Measurements from ENCODE around the gene ABCC9. TPM values are rescaled to one million over a fixed set of nuclear protein-coding genes. Genes with fewer than 3 reads are reported as not detected.
"Not testable (repeated sequence)": the region's sequence is repeated elsewhere in the genome, so short reads cannot be mapped to it uniquely, and the experiment has no call there.

ABCC9 gene
- total and polyA plus RNA-seq, 12 donors = 2.1 to 35.0 (median 18.5) TPM

DNA sequence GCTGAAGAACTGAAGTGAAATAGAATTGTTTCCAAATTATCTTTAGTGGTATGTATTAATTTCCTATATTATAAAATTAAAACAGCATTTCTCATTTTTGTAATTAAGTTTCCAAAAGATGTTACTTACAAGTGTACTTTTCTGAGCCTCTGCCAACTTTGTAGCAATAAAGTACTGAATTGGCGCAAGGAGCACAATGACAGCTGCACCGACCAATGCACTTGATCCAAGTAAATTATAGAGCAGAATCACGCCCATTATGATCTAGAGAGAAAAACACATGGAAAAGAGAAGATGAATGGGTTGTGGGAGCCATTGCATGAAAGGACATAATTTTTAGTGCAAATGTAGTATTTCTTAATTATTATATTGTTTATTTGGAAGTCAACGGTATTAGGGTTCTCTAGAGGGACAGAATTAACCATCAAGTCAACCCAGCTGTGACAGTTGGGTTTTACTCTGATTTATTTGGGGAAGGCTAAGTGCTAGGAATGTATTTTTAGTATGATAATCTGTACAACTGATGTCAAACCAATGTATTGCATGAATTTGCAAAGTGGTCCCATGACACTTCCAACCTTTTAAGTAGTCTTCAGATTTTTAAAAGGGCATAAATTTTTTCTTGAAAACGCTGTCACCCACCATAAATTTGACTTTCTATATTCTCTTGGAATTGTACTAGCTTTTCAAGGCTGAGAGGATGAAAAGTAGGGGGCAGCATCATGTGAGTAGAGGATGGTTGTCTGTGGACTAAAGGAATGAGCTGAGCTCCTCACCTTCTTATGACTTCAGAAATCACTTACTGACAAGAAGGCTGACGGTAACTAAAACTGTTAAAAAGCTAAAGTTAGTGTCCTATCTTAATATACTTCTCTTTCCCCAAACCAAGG, 33.0 kb downstream of the ABCC9 start:
- peaks cover 3% of the 10 kb centered on the region for H3K27me3 ChIP-seq
- no peak overlapping the region for H3K4me3 ChIP-seq
- no peaks in the 10 kb centered on the region for H3K4me1 ChIP-seq (replicated peaks in 1 of 2)
- no peaks in the 10 kb centered on the region for H3K9me3 ChIP-seq (replicated peaks in 1 of 3)
- H3K36me3 ChIP-seq (replicated peaks in 1 of 2) = no peaks in the 10 kb centered on the region
- intact Hi-C loops (cut with DNase I) = no loop called here
- DNase-seq = no peak
- no peak overlapping the region for H3K27ac ChIP-seq
- WGBS, 4 donors = 77 to 87% (median 78%) methylated on average over 6 of the region's 6 CpGs
- TF ChIP-seq, protein P1, sequence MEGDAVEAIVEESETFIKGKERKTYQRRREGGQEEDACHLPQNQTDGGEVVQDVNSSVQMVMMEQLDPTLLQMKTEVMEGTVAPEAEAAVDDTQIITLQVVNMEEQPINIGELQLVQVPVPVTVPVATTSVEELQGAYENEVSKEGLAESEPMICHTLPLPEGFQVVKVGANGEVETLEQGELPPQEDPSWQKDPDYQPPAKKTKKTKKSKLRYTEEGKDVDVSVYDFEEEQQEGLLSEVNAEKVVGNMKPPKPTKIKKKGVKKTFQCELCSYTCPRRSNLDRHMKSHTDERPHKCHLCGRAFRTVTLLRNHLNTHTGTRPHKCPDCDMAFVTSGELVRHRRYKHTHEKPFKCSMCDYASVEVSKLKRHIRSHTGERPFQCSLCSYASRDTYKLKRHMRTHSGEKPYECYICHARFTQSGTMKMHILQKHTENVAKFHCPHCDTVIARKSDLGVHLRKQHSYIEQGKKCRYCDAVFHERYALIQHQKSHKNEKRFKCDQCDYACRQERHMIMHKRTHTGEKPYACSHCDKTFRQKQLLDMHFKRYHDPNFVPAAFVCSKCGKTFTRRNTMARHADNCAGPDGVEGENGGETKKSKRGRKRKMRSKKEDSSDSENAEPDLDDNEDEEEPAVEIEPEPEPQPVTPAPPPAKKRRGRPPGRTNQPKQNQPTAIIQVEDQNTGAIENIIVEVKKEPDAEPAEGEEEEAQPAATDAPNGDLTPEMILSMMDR (IDR thresholded peaks at IDR 0.05) = no peak
- TF ChIP-seq POLR2A (IDR thresholded peaks at IDR 0.05) = no peak

DNA sequence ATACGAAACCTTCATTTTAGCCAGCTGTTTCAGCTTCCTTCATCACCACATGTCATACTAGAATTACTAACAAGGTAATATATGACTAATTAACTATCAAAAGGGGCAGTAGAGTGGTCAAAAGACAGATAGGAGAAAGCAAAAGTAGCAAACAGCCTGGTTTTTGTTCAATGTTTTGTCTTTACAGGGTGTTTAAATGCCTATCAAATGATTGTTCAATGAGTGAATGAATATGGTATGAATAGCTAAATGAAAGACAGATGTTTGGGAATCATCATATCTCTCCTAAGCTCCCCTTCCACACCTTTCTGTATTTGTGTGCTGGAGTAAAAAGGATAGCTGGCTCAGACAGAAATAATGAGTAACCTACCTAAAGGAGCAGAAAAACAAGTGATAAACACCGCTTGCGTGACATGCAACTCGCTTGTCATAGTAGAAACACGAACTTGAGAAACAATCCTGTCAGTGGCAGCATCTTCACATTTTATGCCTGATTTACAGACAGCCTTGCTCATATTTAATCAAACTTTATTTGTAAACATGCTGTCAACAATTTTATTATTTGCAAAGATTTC, 34.2 kb downstream of the ABCC9 start:
- peaks cover 3% of the 10 kb centered on the region for H3K27me3 ChIP-seq
- H3K9me3 ChIP-seq (replicated peaks in 1 of 3) = no peaks in the 10 kb centered on the region
- DNase-seq = no peak
- H3K4me3 ChIP-seq = no peak overlapping the region
- 87 to 90% (median 87%) methylated on average over 5 of the region's 5 CpGs for WGBS, 4 donors
- no peaks in the 10 kb centered on the region for H3K4me1 ChIP-seq (replicated peaks in 1 of 2)
- no peak for TF ChIP-seq POLR2A (IDR thresholded peaks at IDR 0.05)
- TF ChIP-seq, protein P1 (IDR thresholded peaks at IDR 0.05) = no peak
- H3K36me3 ChIP-seq (replicated peaks in 1 of 2) = no peaks in the 10 kb centered on the region
- intact Hi-C loops (cut with DNase I) = no loop called here
- no peak overlapping the region for H3K27ac ChIP-seq

DNA sequence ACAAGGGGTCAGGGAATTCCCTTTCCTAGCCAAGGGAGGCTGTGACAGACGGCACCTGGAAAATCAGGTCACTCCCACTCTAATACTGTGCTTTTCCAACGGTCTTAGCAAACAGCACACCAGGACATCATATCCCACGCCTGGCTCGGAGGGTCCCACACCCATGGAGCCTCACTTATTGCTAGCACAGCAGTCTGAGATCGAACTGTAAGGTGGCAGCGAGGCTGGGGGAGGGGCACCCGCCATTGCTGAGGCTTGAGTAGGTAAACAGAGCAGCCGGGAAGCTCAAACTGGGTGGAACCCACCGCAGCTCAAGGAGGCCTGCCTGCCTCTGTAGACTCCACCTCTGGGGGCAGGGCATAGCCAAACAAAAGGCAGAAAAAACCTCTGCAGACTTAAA, 41.7 kb downstream of the ABCC9 start:
- H3K36me3 ChIP-seq (replicated peaks in 1 of 2); intact Hi-C loops (cut with DNase I); H3K9me3 ChIP-seq (replicated peaks in 1 of 3); H3K27me3 ChIP-seq; H3K4me3 ChIP-seq; H3K4me1 ChIP-seq (replicated peaks in 1 of 2); DNase-seq; H3K27ac ChIP-seq: not testable (repeated sequence)
- WGBS, 4 donors = 74 to 87% (median 84%) methylated on average over 7 to 9 of the region's 9 CpGs; no CpG with 5 or more reads in 1 of the 4 donors

DNA sequence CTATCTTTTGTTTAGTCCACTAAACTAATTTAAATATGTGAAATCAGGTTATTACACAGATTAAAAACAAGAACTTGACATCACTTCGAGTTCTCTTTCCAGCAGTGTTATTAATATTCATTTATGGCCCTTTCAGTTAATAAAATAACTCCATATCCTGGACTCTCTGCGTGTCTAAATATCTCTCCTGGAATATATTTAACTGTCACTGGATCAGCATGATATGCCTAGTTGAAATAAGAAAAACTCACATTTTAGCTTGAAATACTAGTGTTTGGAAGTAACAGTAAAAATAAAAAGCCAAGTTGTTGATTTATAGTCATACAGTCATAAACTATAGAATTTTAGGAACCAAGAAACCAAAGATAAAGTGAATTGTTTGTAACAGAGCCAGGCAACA, 45.6 kb downstream of the ABCC9 start:
- Histone ChIP-seq H3K9me3 (replicated peaks in 1 of 3) (no peaks in the 10 kb centered on the region), H3K27me3 (no peaks in the 10 kb centered on the region), H3K36me3 (replicated peaks in 1 of 2) (no peaks in the 10 kb centered on the region), H3K4me3 (no peak overlapping the region), H3K27ac (no peak overlapping the region), H3K4me1 (replicated peaks in 1 of 2) (no peaks in the 10 kb centered on the region)
- intact Hi-C loops (cut with DNase I) = no loop called here
- no peak for TF ChIP-seq POLR2A (IDR thresholded peaks at IDR 0.05)
- TF ChIP-seq, protein P1 (IDR thresholded peaks at IDR 0.05) = no peak
- 72 to 73% (median 73%) methylated on average over 2 of the region's 2 CpGs for WGBS, 4 donors
- no peak for DNase-seq
